Lower lobe of right lung (tissue), 2 donors: ENCODE data around the gene MUC15. TPM values are rescaled to one million over a fixed set of nuclear protein-coding genes. Genes with fewer than 3 reads are reported as not detected.

Source experiments
- ATAC-seq, 2 donors: fragments of 200-7000 bp; cut with Tn5 transposase; one replicate each; pipeline ENCODE4 v1.9.1; 2020 to 2022; ENCODE audit warnings: mild to moderate bottlenecking in 2 of 2, moderate library complexity in 2 of 2
- DNase-seq: peaks from one replicate; pipeline ENCODE4 v3.0.0-alpha.2; 2020
- H3K27ac ChIP-seq: fragments of 200-600 bp; one replicate; pipeline ENCODE4 v1.8.0; 2022
- H3K27me3 ChIP-seq: fragments of 200-600 bp; one replicate; pipeline ENCODE4 v1.8.0; 2022; ENCODE audit warnings: low read depth
- H3K36me3 ChIP-seq: fragments of 200-600 bp; one replicate; pipeline ENCODE4 v1.8.0; 2022; ENCODE audit warnings: mild to moderate bottlenecking
- H3K4me1 ChIP-seq: fragments of 200-600 bp; one replicate; pipeline ENCODE4 v1.8.0; 2022
- H3K4me3 ChIP-seq: fragments of 200-600 bp; one replicate; pipeline ENCODE4 v1.8.0; 2022; ENCODE audit warnings: mild to moderate bottlenecking
- H3K9me3 ChIP-seq: fragments of 200-600 bp; one replicate; pipeline ENCODE4 v1.8.0; 2022
- CTCF ChIP-seq: fragments of 200-600 bp; IDR thresholded peaks from one replicate; pipeline ENCODE4 v1.8.0; 2022; ENCODE audit warnings: antibody characterized with exemption, mild to moderate bottlenecking
- intact Hi-C: fragments of 100-400 bp; cut with DNase I; formaldehyde crosslinking; loops from one replicate; pipeline ENCODE4 v1.11.0; 2022
- total RNA-seq: library from RNA; stranded (reverse); fragmentation: NEBNext Ultra II Directional; extraction: Animal tissue kit (Norgen Biotek cat#: 25700); gene quantifications from one replicate; pipeline ENCODE4 v1.2.1, GENCODE V29; 2021
- donor health status: DM: no; HTN: yes; CAD: no; lungs with severe emphysema.

MUC15 gene
- total RNA-seq, 1 donor from 2014 or later, result 22.6 TPM

- Histone ChIP-seq H3K27me3 (no peaks in the 10 kb centered on the region), H3K9me3 (no peaks in the 10 kb centered on the region), H3K36me3 (no peaks in the 10 kb centered on the region), H3K4me3 (no peak overlapping the region), H3K4me1 (no peaks in the 10 kb centered on the region), H3K27ac (no peak overlapping the region)
- no peak for TF ChIP-seq CTCF
- DNase-seq (no peak), ATAC-seq (no peak)
- intact Hi-C loops, result no loop called here
Observed at GRCh38 chr11:26510756-26511155, 61.3 kb downstream of the MUC15 start.

- ATAC-seq, result no peak
- Histone ChIP-seq H3K27me3 (no peaks in the 10 kb centered on the region), H3K27ac (no peak overlapping the region), H3K4me1 (no peaks in the 10 kb centered on the region), H3K36me3 (no peaks in the 10 kb centered on the region), H3K9me3 (no peaks in the 10 kb centered on the region), H3K4me3 (no peak overlapping the region)
- no peak for TF ChIP-seq CTCF
- intact Hi-C loops, result no loop called here
- DNase-seq, result no peak
Observed at GRCh38 chr11:26510164-26510563, 61.9 kb downstream of the MUC15 start.

Other genes starting within 250 kb of the MUC15 start
- gene ANO3, start 240.1 kb downstream of the MUC15 start, total RNA-seq, result 0.27 TPM
- gene SLC5A12, start 149.8 kb upstream of the MUC15 start, total RNA-seq, result not detected